ENCODE data around the gene ZNF592. TPM values are rescaled to one million over a fixed set of nuclear protein-coding genes. Genes with fewer than 3 reads are reported as not detected.

Gene ZNF592
- total and polyA plus RNA-seq, 2 of the 13 experiments (the other 11 are each of a cell fraction or from before 2014, with no cell fraction given): 8.2 to 9.8 TPM

- Histone ChIP-seq H3K36me3 (replicated peaks in 1 of 2; ENCODE audit: control insufficient read depth in 1 of 2, insufficient read depth in 2 of 2, low read length in 2 of 2) (no peaks in the 10 kb centered on the region), H3K79me2 (ENCODE audit: insufficient read depth, low read length) (no peaks in the 10 kb centered on the region), H2AFZ (ENCODE audit: low read length) (no peak overlapping the region), H3K4me1 (ENCODE audit: insufficient read depth, low read length) (peaks cover 39% of the 10 kb centered on the region), H3K4me2 (ENCODE audit: low read depth, low read length) (no peak overlapping the region), H3K9ac (ENCODE audit: insufficient read depth, low read depth, low read length) (no peak overlapping the region), H3K27ac (ENCODE audit: extremely low read length, insufficient read depth, low read length) (no peak overlapping the region), H3K9me3 (ENCODE audit: low read length) (no peaks in the 10 kb centered on the region), H3K27me3 (ENCODE audit: control insufficient read depth in 1 of 2, insufficient read depth in 2 of 2, low read length in 2 of 2) (no peaks in the 10 kb centered on the region), H3K4me3 (replicated peaks in 1 of 3; ENCODE audit: insufficient read depth in 1 of 3, low read depth in 2 of 3, low read length in 3 of 3) (no peak overlapping the region), H4K20me1 (ENCODE audit: insufficient read depth, low read length) (no peaks in the 10 kb centered on the region)
- FAIRE-seq (no peak), DNase-seq (ENCODE audit: low spot score) (no peak), ATAC-seq (no peak)
- TF ChIP-seq KDM1A (CRISPR knock-in tag; IDR thresholded peaks at IDR 0.05): no peak
- TF ChIP-seq ZNF768 (CRISPR knock-in tag; IDR thresholded peaks at IDR 0.05): peak; percentile 74; the same call in 1 of the 2 replicates
- no TSS peak for BruUV-seq (replicated peaks)
- in situ Hi-C loops (cut with HindIII; ENCODE audit: extremely low pct_ligation_motif_present, low pct_unique_long_range_greater_than_20kb): no loop called here
- ChIA-PET CTCF (ENCODE audit: low intra/inter-chr PET ratio, low total read pairs) (no interaction called here), POLR2A (no interaction called here)
- intact Hi-C loops (cut with micrococcal nuclease; ENCODE audit: unreplicated experiment): loop anchor here (10.0 kb wide), 2 partner anchors 59 to 159 kb away; partner anchors contain the start of genes NMB and WDR73
- 56% methylated on average over 1 of the region's 1 CpG for WGBS (ENCODE audit: low lambda C conversion rate)
These were observed 65.5 kb downstream of the ZNF592 start for GRCh38 chr15:84813931-84814330.

- Histone ChIP-seq H4K20me1 (ENCODE audit: insufficient read depth, low read length) (no peaks in the 10 kb centered on the region), H3K36me3 (replicated peaks in 1 of 2; ENCODE audit: control insufficient read depth in 1 of 2, insufficient read depth in 2 of 2, low read length in 2 of 2) (no peaks in the 10 kb centered on the region), H3K9ac (ENCODE audit: insufficient read depth, low read depth, low read length) (no peak overlapping the region), H2AFZ (ENCODE audit: low read length) (no peak overlapping the region), H3K9me3 (ENCODE audit: low read length) (no peaks in the 10 kb centered on the region), H3K4me2 (ENCODE audit: low read depth, low read length) (no peak overlapping the region), H3K4me1 (ENCODE audit: insufficient read depth, low read length) (peaks cover 48% of the 10 kb centered on the region), H3K27me3 (ENCODE audit: control insufficient read depth in 1 of 2, insufficient read depth in 2 of 2, low read length in 2 of 2) (no peaks in the 10 kb centered on the region), H3K27ac (ENCODE audit: extremely low read length, insufficient read depth, low read length) (no peak overlapping the region), H3K79me2 (ENCODE audit: insufficient read depth, low read length) (no peaks in the 10 kb centered on the region), H3K4me3 (replicated peaks in 1 of 3; ENCODE audit: insufficient read depth in 1 of 3, low read depth in 2 of 3, low read length in 3 of 3) (no peak overlapping the region)
- TF ChIP-seq ZC3H4 (CRISPR knock-in tag; IDR thresholded peaks at IDR 0.05; ENCODE audit: borderline replicate concordance): no peak
- TF ChIP-seq ZNF674 (CRISPR knock-in tag; IDR thresholded peaks at IDR 0.05; ENCODE audit: low read depth): no peak
- no peak for TF ChIP-seq JUN (CRISPR knock-in tag; IDR thresholded peaks at IDR 0.05)
- TF ChIP-seq JARID2 (CRISPR knock-in tag; IDR thresholded peaks at IDR 0.05; ENCODE audit: insufficient replicate concordance): no peak
- no TSS peak for BruUV-seq (replicated peaks)
- no peak for DNase-seq (ENCODE audit: low spot score)
- no peak for FAIRE-seq
- in situ Hi-C loops (cut with HindIII; ENCODE audit: extremely low pct_ligation_motif_present, low pct_unique_long_range_greater_than_20kb): no loop called here
- no peak for ATAC-seq
- intact Hi-C loops (cut with micrococcal nuclease; ENCODE audit: unreplicated experiment): loop anchor here (10.0 kb wide), 2 partner anchors 60 to 160 kb away; partner anchors contain the start of genes NMB and WDR73
- POLR2A ChIA-PET: no interaction called here
- 81% methylated on average over 9 of the region's 10 CpGs for WGBS (ENCODE audit: low lambda C conversion rate)
- CTCF ChIA-PET (ENCODE audit: low intra/inter-chr PET ratio, low total read pairs): no interaction called here
These were observed 66.5 kb downstream of the ZNF592 start for GRCh38 chr15:84814916-84815315.
